T-helper 1 cell treated with Interleukin-12 subunit alpha and Interleukin-12 subunit beta and Interleukin-4 antibody, amounts not matched to agents 30 μg/mL and 1 μg/mL, for 36 hours (primary cell): ENCODE results near the gene PACSIN2.
"Not testable (repeated sequence)": the region's sequence is repeated elsewhere in the genome, so short reads cannot be mapped to it uniquely, and the experiment has no call there.

Source experiments
- H3K27ac Mint-ChIP-seq: one replicate; pipeline ENCODE4 v1.8.0; 2021; ENCODE audit warnings: mild to moderate bottlenecking, mixed read lengths
- H3K27me3 Mint-ChIP-seq: one replicate; pipeline ENCODE4 v1.8.0; 2021; ENCODE audit warnings: low read depth, mixed read lengths
- H3K36me3 Mint-ChIP-seq: one replicate; pipeline ENCODE4 v1.8.0; 2021; ENCODE audit warnings: low read depth, mixed read lengths
- H3K4me1 Mint-ChIP-seq: one replicate; pipeline ENCODE4 v1.8.0; 2021; ENCODE audit warnings: low read depth, mixed read lengths
- H3K4me3 Mint-ChIP-seq: one replicate; pipeline ENCODE4 v1.8.0; 2021; ENCODE audit warnings: mild to moderate bottlenecking, moderate library complexity, mixed read lengths
- H3K9me3 Mint-ChIP-seq: one replicate; pipeline ENCODE4 v1.8.0; 2021; ENCODE audit warnings: mixed read lengths

The PACSIN2 gene

DNA sequence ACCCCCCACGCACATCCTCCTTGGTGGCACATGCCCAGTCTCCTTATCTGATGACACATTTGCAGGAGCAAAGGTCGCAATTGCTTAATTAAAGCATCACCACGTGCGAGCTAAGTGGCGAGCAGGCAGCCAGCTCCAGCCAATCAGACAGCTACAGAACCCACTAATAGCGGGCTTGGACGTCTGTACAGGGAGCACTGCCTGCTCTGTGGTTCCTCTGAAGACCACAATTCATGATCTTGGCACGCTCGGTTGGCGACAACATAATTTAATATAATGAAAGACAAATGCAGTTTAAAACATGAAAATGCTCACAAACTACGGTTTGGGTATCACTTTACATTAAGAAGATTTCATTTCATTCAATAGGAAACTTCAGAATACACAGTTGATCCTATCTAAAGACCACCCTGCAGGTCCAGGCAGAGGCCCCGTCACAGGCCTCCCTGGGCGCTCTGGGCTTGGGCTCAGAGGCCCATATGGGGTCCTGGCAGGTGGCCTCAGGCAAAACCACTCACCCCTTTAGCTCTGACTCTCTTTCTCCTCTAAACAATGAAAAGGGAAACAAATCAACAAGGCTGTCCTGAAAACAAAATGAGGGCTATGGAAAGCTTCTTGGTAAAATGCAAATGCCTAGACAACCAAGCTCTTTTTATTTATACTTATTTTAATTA lies 10.4 kb downstream of the PACSIN2 start:
- no peak overlapping the region for H3K27ac Mint-ChIP-seq
- H3K4me1 Mint-ChIP-seq: peaks cover 46% of the 10 kb centered on the region

DNA sequence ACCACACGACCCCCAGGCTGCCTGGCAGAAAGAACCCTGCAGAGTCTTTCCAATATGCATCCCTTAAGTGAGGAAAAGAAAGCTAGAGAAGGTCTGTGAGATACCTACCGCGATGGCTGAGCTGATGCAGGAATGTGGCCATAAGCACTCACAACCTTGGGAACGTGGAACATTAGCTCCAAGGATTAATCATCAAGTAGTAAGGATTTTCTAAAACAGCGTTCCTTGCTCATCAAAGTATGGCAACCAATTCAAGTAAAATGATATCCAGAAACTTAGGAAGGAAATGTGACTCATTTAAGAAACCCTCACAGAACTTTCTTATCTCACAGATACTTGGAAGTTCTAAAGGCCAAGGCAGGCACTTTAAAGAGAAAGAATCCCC lies 12.8 kb downstream of the PACSIN2 start:
- no peaks in the 10 kb centered on the region for H3K27me3 Mint-ChIP-seq

More for the DNA sequence above, 10.4 kb downstream of the PACSIN2 start:
- H3K9me3 Mint-ChIP-seq: no peaks in the 10 kb centered on the region
- no peak overlapping the region for H3K4me3 Mint-ChIP-seq
- H3K36me3 Mint-ChIP-seq: peaks cover 3% of the 10 kb centered on the region
- H3K27me3 Mint-ChIP-seq: no peaks in the 10 kb centered on the region

DNA sequence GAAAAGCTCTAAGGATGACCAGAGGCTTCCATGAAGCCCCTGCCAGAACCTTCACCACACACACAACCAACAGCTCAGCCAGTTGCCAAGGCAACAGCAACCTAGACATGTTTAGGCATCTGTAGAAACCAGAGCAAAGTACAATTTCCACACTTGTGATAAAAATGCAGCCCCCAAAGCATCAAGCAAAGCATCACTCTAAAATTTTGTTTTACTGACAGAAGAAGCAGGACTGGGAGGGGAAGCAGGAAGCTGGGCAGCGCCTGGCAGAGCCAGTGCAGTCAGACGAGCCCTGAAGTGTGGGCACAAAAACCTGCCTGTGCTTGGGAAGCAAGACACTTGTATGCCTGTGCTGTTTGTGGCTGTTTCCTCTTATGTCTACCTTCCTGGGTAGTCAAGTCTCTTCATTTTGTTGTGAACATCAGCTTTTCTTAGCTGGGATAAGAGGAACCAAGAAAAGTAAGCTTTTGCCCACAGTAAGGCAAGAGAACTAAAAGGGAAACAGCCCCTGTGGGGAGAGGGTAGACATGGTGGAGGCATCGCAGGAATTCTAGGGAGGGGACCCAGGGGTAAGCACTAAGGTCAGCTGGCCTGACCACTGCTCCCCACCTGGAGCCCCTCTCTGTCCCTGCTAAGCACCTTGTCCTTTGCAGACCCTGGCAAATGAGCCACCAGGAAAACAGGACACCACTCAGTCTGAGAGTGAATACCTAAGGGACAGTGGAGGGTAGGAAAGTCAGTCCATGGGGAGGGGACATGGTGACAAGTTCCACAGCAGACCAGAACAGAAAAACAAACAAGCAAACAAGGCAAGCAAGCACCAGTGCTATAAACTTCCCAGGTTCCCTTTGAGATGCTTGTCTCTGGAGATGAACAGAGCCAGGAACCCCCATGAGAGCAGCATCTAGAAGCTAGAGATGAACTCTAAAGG lies 13.4 kb downstream of the PACSIN2 start:
- Mint-ChIP-seq H3K27me3 (no peaks in the 10 kb centered on the region), H3K27ac (peak overlapping the region; percentile 37), H3K4me1 (peaks cover 57% of the 10 kb centered on the region), H3K9me3 (no peaks in the 10 kb centered on the region), H3K36me3 (peaks cover 3% of the 10 kb centered on the region), H3K4me3 (peak overlapping the region; percentile 53)

More for the DNA sequence above, 12.8 kb downstream of the PACSIN2 start:
- Mint-ChIP-seq H3K9me3 (no peaks in the 10 kb centered on the region), H3K27ac (no peak overlapping the region), H3K4me1 (peaks cover 57% of the 10 kb centered on the region), H3K4me3 (no peak overlapping the region), H3K36me3 (peaks cover 3% of the 10 kb centered on the region)

DNA sequence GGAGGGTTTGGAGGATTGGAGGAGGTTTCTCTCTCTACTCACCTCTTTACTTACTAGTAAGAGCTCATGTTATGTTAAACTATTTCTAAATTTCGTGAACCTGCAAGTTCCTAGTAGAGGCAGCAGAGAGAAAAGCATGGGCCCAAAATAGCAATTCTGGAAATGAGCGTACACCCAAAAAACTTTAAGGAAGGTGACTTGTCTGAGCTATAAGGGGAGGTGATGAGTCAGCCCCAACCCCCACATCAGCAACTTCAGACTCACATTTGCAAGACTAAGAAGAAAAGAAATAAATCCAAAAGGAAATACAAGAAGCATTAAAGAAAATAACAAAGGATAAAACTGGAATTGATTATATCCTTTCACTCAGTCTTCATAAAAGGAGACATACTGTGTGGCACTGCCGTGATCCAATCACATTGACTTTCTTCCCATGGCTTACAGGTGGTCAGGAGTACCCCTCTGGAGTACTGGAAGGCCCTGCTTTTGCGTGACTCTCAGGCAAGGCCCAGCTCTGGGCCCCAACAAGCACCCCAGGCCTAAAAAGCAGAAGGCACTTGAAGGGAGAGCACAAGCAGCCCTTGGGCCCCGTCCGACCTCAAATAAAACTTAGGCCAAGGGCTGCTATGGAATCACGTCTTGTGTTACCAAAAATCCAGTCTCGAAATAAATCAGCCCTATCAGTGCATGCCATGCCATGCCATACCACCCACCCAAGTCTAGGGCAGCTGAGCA lies 14.3 kb downstream of the PACSIN2 start:
- Mint-ChIP-seq H3K4me1 (peaks cover 59% of the 10 kb centered on the region), H3K27me3 (no peaks in the 10 kb centered on the region), H3K36me3 (peaks cover 3% of the 10 kb centered on the region), H3K27ac (peak overlapping the region; percentile 37), H3K4me3 (peak overlapping the region; percentile 6), H3K9me3 (no peaks in the 10 kb centered on the region)

DNA sequence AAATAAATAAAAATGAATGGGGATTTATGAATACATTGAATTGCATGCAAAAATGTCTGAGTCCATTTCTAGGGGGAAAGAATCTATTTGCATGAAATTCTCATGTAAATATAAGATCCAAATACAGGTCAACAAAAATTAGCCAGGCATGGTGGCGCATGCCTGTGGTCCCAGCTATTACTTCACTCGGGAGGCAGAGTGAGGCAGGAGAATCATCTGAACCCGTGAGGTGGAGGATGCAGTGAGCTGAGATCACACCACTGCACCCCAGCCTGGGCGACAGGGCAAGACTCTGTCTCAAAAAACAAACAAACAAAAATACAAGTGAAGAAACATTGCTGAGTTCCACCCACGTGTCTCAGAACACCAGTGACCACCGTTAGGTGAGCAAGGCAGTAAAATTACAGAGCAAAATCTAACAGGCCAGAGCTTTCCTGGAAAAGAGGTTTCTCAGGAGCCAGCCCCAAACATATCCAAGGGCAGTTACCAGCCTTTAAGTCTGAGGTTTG lies 17.3 kb downstream of the PACSIN2 start:
- H3K4me3 Mint-ChIP-seq: no peak overlapping the region
- H3K27me3 Mint-ChIP-seq: no peaks in the 10 kb centered on the region
- H3K36me3 Mint-ChIP-seq: no peaks in the 10 kb centered on the region
- H3K27ac Mint-ChIP-seq: peak overlapping the region; percentile 74
- H3K9me3 Mint-ChIP-seq: no peaks in the 10 kb centered on the region
- H3K4me1 Mint-ChIP-seq: peaks cover 46% of the 10 kb centered on the region

DNA sequence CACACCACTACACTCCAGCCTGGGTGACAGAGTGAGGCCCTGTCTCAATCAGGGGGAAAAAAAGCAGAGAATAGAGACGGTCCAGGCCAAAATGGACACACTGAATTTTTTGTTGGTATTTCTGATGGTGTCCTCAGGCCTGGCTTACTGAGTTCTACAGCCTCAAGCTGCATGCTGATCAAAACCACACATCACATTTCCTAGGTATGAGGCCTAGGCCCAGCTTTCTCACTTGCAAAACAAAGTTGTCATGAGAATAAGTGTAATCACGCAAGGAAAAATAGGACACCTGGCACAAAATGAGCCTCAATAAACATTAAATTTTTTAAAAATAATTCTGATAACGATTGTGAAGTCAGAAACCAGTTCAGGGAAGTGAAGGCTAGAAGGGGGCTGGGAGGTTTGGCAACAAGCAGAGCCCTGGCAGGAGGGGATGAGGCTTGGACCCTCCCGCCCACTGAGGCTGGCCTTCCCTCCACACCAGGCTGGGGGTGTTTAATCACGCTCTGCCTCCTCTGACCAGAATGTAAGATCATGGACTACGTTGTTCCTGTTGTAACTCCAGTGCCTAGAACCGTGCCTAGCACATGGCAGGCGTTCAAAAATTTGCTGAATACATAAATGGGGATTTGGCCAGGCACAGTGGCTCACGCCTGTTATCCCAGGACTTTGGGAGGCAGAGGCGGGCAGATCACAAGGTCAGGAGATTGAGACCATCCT lies 18.1 kb downstream of the PACSIN2 start:
- H3K27me3 Mint-ChIP-seq: no peaks in the 10 kb centered on the region
- no peak overlapping the region for H3K4me3 Mint-ChIP-seq
- no peaks in the 10 kb centered on the region for H3K36me3 Mint-ChIP-seq
- peaks cover 37% of the 10 kb centered on the region for H3K4me1 Mint-ChIP-seq
- no peaks in the 10 kb centered on the region for H3K9me3 Mint-ChIP-seq
- H3K27ac Mint-ChIP-seq: no peak overlapping the region

DNA sequence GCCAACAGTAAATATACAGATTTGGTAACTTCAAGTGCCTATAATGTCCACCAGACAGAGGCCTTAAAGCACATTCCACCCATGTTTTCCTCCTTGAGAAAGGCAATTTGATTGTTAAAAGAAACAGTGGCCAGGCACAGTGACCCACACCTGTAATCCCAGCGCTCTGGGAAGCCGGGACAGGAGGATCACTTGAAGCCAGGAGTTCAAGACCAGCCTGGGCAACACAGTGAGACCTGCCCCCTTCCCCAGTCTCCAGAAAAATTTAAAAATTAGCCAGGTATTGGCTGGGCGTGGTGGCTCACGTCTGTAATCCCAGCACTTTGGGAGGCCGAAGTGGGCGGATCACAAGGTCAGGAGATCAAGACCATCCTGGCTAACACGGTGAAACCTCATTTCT lies 19.3 kb downstream of the PACSIN2 start:
- not testable (repeated sequence) for H3K4me3 Mint-ChIP-seq, H3K9me3 Mint-ChIP-seq, H3K27me3 Mint-ChIP-seq, H3K36me3 Mint-ChIP-seq, H3K27ac Mint-ChIP-seq
- H3K4me1 Mint-ChIP-seq: peaks cover 27% of the 10 kb centered on the region

DNA sequence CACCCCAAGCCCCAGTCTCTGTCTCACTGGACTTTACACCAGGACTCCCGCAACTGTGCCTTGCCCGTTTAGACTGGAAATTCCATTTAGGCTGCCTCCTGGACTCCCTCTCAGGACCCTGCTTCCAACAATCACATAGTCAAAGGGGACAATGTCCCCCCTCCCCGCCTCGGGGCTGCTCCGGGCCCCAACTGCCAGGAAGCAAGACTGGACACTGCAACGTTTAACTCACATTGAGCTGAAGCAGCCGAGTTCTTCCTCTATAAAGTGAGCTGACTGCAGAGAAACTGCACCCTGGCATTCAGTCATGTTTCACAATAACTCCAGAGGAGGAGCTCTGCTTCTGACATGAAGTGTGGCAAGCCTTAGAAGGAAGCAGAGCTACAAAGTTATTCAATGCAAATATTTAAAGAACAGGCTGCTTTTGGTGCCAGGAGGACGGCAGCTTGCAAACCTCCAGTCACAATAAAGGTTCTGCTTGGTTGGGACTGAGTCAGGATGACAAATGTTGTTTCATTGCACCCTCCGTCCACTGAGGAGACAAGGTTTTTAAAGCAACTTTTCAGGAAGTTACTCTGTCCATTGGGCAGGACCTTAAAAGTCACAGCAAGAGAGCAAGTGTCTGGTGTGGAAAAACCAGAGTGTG lies 19.9 kb downstream of the PACSIN2 start:
- Mint-ChIP-seq H3K4me1 (peaks cover 24% of the 10 kb centered on the region), H3K9me3 (no peaks in the 10 kb centered on the region), H3K27ac (no peak overlapping the region), H3K27me3 (no peaks in the 10 kb centered on the region), H3K4me3 (no peak overlapping the region), H3K36me3 (no peaks in the 10 kb centered on the region)

DNA sequence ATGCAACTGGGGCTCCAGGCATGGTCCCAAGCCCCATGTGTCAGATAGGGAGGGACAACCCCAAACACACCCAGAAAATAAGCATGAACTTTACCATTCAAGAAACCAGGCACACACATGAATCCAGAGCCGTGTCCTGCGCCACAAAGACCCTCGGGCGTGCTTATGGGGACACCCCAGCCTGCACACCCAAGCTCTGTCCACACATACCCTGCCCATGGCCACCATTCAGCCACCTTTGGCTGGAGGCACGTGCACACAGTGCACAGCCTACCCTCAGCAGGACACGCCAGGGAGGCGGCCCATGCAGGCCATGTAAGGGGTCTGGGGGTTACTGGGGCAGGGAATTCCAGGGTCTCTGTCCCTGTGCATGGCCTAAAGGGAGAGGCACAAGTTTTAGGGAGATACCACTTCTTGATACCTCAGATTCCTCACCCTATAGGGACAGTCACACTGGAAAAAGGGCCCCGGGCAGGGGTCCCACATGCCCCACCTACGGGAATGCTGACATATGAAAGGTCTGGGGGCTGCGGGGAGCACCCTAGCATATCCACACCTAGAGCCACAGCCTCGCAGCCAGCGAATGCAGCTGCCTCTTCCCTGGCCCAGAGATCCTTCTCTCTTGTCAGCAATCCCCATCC lies 20.6 kb downstream of the PACSIN2 start:
- Mint-ChIP-seq H3K27ac (no peak overlapping the region), H3K4me3 (no peak overlapping the region), H3K4me1 (peaks cover 20% of the 10 kb centered on the region), H3K9me3 (no peaks in the 10 kb centered on the region), H3K27me3 (no peaks in the 10 kb centered on the region), H3K36me3 (no peaks in the 10 kb centered on the region)

DNA sequence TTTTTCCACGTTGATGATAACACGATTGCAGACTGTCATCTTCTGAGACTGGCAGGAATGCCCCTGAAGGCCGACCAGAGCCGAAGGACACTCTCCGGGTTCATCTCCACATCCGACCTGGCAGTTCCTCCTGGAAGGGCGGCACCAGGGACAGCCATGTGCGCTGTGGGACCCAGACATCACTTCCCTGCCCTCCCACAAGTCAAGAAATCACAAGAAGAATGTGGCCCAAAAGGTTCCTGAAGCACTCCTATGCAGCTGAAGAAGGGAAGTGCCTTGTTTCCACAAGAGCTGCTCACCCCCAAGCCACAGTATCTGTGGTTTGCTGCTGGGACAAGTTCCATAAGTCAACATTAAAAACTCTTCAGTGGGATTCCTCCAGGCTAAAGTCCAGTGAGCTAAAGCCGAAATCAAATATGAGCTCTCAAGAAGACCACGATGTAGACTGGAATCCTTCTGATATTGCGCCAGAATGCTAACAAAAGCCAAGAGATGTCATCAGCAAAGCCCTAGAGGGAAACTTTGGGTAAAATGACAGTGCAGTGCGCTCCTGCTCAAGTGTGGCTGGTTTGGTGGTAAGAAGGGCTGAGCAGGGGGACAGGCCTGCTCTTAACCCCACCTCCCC lies 21.2 kb downstream of the PACSIN2 start:
- no peaks in the 10 kb centered on the region for H3K9me3 Mint-ChIP-seq
- no peaks in the 10 kb centered on the region for H3K36me3 Mint-ChIP-seq
- peaks cover 17% of the 10 kb centered on the region for H3K4me1 Mint-ChIP-seq
- no peak overlapping the region for H3K27ac Mint-ChIP-seq
- H3K4me3 Mint-ChIP-seq: no peak overlapping the region
- H3K27me3 Mint-ChIP-seq: no peaks in the 10 kb centered on the region

DNA sequence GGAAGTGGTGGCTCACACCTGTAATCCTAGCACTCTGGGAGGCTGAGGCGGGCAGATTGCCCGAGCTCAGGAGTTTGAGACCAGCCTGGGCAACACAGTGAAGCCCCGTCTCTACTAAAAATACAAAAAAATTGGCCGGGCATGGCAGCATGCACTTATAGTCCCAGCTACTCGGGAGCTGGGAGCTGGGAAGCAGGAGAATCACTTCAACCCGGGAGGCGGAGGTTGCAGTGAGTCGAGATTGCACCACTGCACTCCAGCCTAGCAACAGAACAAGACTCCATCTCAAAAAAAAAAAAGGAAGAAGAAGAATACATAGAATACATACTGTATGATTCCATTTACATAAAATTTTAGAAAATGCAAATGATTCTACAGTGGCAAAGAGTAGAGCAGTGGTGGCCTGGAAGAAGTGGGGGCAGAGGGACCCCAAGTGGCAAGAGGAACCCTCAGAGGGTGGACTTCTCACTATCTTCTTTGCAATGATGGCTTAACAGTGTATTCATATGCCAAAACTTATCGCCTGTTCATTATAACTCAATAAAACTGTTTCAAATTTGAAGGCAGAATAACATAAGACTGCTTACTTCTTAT lies 22.0 kb downstream of the PACSIN2 start:
- Mint-ChIP-seq H3K9me3 (no peaks in the 10 kb centered on the region), H3K27ac (no peak overlapping the region), H3K27me3 (no peaks in the 10 kb centered on the region), H3K4me3 (no peak overlapping the region), H3K36me3 (no peaks in the 10 kb centered on the region), H3K4me1 (peaks cover 9% of the 10 kb centered on the region)

DNA sequence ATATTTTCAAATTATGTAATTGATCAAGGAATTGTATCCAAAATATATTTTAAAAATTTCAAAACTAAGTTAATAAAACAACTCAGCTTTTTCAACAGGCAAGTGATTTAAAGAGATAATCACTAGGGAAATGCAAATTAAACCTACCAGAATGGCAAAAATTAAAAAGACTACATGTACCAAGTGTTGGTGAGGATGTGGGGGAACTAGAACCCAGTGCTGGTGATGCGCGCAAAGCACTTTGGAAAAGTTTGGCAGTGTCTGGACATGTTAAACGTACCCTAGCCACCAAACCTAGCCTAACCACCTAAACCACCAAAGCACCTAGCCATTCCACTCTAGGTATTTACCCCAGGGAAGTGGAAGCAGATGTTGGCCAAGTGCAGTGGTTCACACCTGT lies 22.9 kb downstream of the PACSIN2 start:
- H3K36me3 Mint-ChIP-seq: no peaks in the 10 kb centered on the region
- no peak overlapping the region for H3K27ac Mint-ChIP-seq
- no peak overlapping the region for H3K4me3 Mint-ChIP-seq
- peaks cover 4% of the 10 kb centered on the region for H3K4me1 Mint-ChIP-seq
- no peaks in the 10 kb centered on the region for H3K9me3 Mint-ChIP-seq
- no peaks in the 10 kb centered on the region for H3K27me3 Mint-ChIP-seq
